Nephron progenitor cell (in vitro differentiated cells): ENCODE data around the gene OSTF1.

ENCODE experiments used
- DNase-seq: peaks from one replicate; pipeline ENCODE4 v3.0.0; 2021
- H3K27ac Mint-ChIP-seq: 2 replicates; pipeline ENCODE4 v1.8.0; 2021; ENCODE audit warnings: mild to moderate bottlenecking, moderate library complexity, mixed read lengths
- H3K27me3 Mint-ChIP-seq: 2 replicates; pipeline ENCODE4 v1.8.0; 2021; ENCODE audit warnings: mild to moderate bottlenecking, low read depth, mixed read lengths; ENCODE audit not compliant: poor library complexity
- H3K36me3 Mint-ChIP-seq: 2 replicates; pipeline ENCODE4 v1.8.0; 2021; ENCODE audit warnings: low read depth, mixed read lengths
- H3K4me1 Mint-ChIP-seq: 2 replicates; pipeline ENCODE4 v1.8.0; 2021; ENCODE audit warnings: mixed read lengths
- H3K4me3 Mint-ChIP-seq: 2 replicates; pipeline ENCODE4 v1.8.0; 2021; ENCODE audit warnings: mild to moderate bottlenecking, moderate library complexity, mixed read lengths
- H3K9me3 Mint-ChIP-seq: 2 replicates; pipeline ENCODE4 v1.8.0; 2021; ENCODE audit warnings: mild to moderate bottlenecking, moderate library complexity, mixed read lengths
- CTCF ChIP-seq: fragments of 200-600 bp; sonication (generic); IDR thresholded peaks from 2 replicates; pipeline ENCODE4 v1.5.0; 2021; ENCODE audit warnings: antibody characterized with exemption

Gene OSTF1

GRCh38 chr9:75175395-75175794, 87.1 kb downstream of the OSTF1 start:
- Mint-ChIP-seq H3K9me3 (peaks cover 13% of the 10 kb centered on the region), H3K27ac (no peak overlapping the region), H3K4me1 (peaks cover 36% of the 10 kb centered on the region), H3K4me3 (no peak overlapping the region), H3K27me3 (peaks cover 4% of the 10 kb centered on the region), H3K36me3 (no peaks in the 10 kb centered on the region)
- peak; percentile 23 for DNase-seq
- TF ChIP-seq CTCF, result no peak

GRCh38 chr9:75176037-75176436, 87.7 kb downstream of the OSTF1 start:
- TF ChIP-seq CTCF, result no peak
- Mint-ChIP-seq H3K27ac (peak overlapping the region; percentile 80), H3K4me3 (no peak overlapping the region), H3K36me3 (no peaks in the 10 kb centered on the region), H3K9me3 (peaks cover 17% of the 10 kb centered on the region), H3K4me1 (peaks cover 36% of the 10 kb centered on the region), H3K27me3 (peaks cover 4% of the 10 kb centered on the region)
- no peak for DNase-seq

- H3K36me3 Mint-ChIP-seq, result no peaks in the 10 kb centered on the region
- no peak overlapping the region for H3K4me3 Mint-ChIP-seq
- H3K27ac Mint-ChIP-seq, result no peak overlapping the region
- peaks cover 12% of the 10 kb centered on the region for H3K4me1 Mint-ChIP-seq
- DNase-seq, result no peak
- TF ChIP-seq CTCF, result no peak
- peaks cover 17% of the 10 kb centered on the region for H3K9me3 Mint-ChIP-seq
- peaks cover 4% of the 10 kb centered on the region for H3K27me3 Mint-ChIP-seq
Measured at GRCh38 chr9:75181750-75182149, 93.4 kb downstream of the OSTF1 start.

GRCh38 chr9:75183306-75183705, 95.0 kb downstream of the OSTF1 start:
- TF ChIP-seq CTCF, result no peak
- no peak overlapping the region for H3K27ac Mint-ChIP-seq
- no peak overlapping the region for H3K4me3 Mint-ChIP-seq
- no peaks in the 10 kb centered on the region for H3K4me1 Mint-ChIP-seq
- H3K27me3 Mint-ChIP-seq, result peaks cover 4% of the 10 kb centered on the region
- H3K9me3 Mint-ChIP-seq, result peaks cover 17% of the 10 kb centered on the region
- H3K36me3 Mint-ChIP-seq, result no peaks in the 10 kb centered on the region
- no peak for DNase-seq

- H3K27me3 Mint-ChIP-seq, result peaks cover 1% of the 10 kb centered on the region
- H3K4me1 Mint-ChIP-seq, result no peaks in the 10 kb centered on the region
- H3K36me3 Mint-ChIP-seq, result no peaks in the 10 kb centered on the region
- no peak for DNase-seq
- H3K9me3 Mint-ChIP-seq, result peaks cover 12% of the 10 kb centered on the region
- H3K4me3 Mint-ChIP-seq, result no peak overlapping the region
- H3K27ac Mint-ChIP-seq, result no peak overlapping the region
- TF ChIP-seq CTCF, result no peak
Measured at GRCh38 chr9:75184471-75184870, 96.2 kb downstream of the OSTF1 start.

GRCh38 chr9:75185585-75186170, 97.4 kb downstream of the OSTF1 start:
- TF ChIP-seq CTCF, result peak; percentile 67
- Mint-ChIP-seq H3K4me1 (no peaks in the 10 kb centered on the region), H3K4me3 (no peak overlapping the region)

More at GRCh38 chr9:75185585-75186170, 97.4 kb downstream of the OSTF1 start:
- peaks cover 3% of the 10 kb centered on the region for H3K9me3 Mint-ChIP-seq
- DNase-seq, result peak; percentile 57
- H3K27ac Mint-ChIP-seq, result no peak overlapping the region
- no peaks in the 10 kb centered on the region for H3K27me3 Mint-ChIP-seq
- no peaks in the 10 kb centered on the region for H3K36me3 Mint-ChIP-seq
